ENCODE data around the gene ODAD4.

Gene ODAD4

GRCh38 chr17:41939044-41939692, 8.8 kb downstream of the ODAD4 start:
- TF ChIP-seq CTCF (IDR thresholded peaks at IDR 0.05; ENCODE audit: extremely low read depth, insufficient read depth, missing control alignments) = no peak
- in situ Hi-C loops (cut with MboI; ENCODE audit: low pct_unique_long_range_greater_than_20kb, low sequenced_read_pairs, unreplicated experiment) = no loop called here
- DNase-seq (ENCODE audit: low spot score) = no peak

GRCh38 chr17:41939693-41940090, 9.3 kb downstream of the ODAD4 start:
- in situ Hi-C loops (cut with MboI; ENCODE audit: low pct_unique_long_range_greater_than_20kb, low sequenced_read_pairs, unreplicated experiment) = no loop called here
- no peak for DNase-seq (ENCODE audit: low spot score)

GRCh38 chr17:41941168-41941567, 10.8 kb downstream of the ODAD4 start:
- no peak for DNase-seq (ENCODE audit: low spot score)
- TF ChIP-seq CTCF (IDR thresholded peaks at IDR 0.05; ENCODE audit: extremely low read depth, insufficient read depth, missing control alignments) = no peak
- in situ Hi-C loops (cut with MboI; ENCODE audit: low pct_unique_long_range_greater_than_20kb, low sequenced_read_pairs, unreplicated experiment) = no loop called here

More at GRCh38 chr17:41939693-41940090, 9.3 kb downstream of the ODAD4 start:
- no peak for TF ChIP-seq CTCF (IDR thresholded peaks at IDR 0.05; ENCODE audit: extremely low read depth, insufficient read depth, missing control alignments)

- TF ChIP-seq CTCF (IDR thresholded peaks at IDR 0.05; ENCODE audit: extremely low read depth, insufficient read depth, missing control alignments) = no peak
- in situ Hi-C loops (cut with MboI; ENCODE audit: low pct_unique_long_range_greater_than_20kb, low sequenced_read_pairs, unreplicated experiment) = no loop called here
- DNase-seq (ENCODE audit: low spot score) = no peak
Measured at GRCh38 chr17:41942626-41943373, 12.4 kb downstream of the ODAD4 start.

- no peak for DNase-seq (ENCODE audit: low spot score)
- in situ Hi-C loops (cut with MboI; ENCODE audit: low pct_unique_long_range_greater_than_20kb, low sequenced_read_pairs, unreplicated experiment) = no loop called here
- TF ChIP-seq CTCF (IDR thresholded peaks at IDR 0.05; ENCODE audit: extremely low read depth, insufficient read depth, missing control alignments) = no peak
Measured at GRCh38 chr17:41943492-41943891, 13.1 kb downstream of the ODAD4 start.

- in situ Hi-C loops (cut with MboI; ENCODE audit: low pct_unique_long_range_greater_than_20kb, low sequenced_read_pairs, unreplicated experiment) = no loop called here
- TF ChIP-seq CTCF (IDR thresholded peaks at IDR 0.05; ENCODE audit: extremely low read depth, insufficient read depth, missing control alignments) = no peak
- DNase-seq (ENCODE audit: low spot score) = no peak
Measured at GRCh38 chr17:41944943-41945342, 14.5 kb downstream of the ODAD4 start.

Measured in GM13977 (cell line).